HG03457 (cell line): Measurements from ENCODE around the gene ZFYVE9.

Experiments
- ATAC-seq: cut with Tn5 transposase; IDR thresholded peaks from one replicate; pipeline ENCODE4 v1.9.1; 2021; ENCODE audit warnings: moderate number of reproducible peaks; ENCODE audit not compliant: unreplicated experiment

The ZFYVE9 gene

DNA sequence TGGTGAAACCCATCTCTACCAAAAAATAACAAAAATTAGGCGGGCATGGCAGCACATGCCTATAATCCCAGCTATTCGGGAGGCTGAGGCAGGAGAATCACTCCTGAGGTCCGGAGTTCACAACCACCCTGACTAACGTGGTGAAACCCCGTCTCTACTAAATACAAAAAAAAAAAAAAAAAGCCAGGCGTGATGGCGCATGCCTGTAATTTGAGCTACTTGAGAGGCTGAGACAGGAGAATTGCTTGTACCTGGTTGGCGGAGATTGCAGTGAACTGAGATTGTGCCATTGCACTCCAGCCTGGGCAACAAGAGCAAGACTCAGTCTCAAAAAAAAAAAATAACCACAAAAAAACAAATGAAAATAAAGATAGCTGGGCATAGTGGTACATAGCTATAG lies 181.8 kb downstream of the ZFYVE9 start:
- no peak for ATAC-seq

DNA sequence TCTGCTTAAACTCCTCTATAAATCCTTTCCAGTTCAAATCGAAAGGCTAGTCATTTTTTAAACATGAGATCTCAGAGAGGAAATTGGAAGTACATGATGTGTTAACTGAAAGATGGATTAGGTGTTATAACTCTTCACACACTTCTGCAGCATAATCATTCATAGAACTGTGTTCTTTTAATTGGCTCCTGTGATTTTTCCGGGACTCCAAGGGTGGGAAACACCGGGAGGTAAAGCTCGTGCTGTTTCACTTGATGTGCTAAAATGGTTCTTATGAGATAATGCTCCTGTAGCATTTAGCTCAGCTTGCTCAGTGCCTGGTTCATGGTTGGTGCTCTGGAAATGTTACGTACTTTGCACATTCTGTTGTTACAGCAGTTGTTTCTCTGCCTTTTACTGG lies 183.9 kb downstream of the ZFYVE9 start:
- ATAC-seq, result no peak

DNA sequence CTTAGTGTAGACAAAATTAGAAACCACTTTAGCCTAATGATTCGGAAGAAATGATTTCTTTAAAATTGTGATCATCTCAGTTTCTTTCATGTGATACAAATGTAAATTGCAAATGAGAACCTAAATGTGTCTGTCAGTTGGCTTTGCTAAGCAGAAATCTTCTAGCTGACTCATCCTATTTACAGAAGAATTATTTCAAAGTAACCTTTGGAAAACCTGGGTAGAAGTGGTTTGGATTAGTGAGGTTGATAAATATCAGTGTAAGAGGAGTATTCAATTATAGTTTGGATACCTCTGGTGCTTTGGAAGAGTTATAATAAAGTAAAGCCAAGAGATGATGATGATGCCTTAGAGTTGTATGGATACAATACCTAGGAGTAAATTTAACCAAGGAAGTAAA lies 186.7 kb downstream of the ZFYVE9 start:
- ATAC-seq, result no peak

DNA sequence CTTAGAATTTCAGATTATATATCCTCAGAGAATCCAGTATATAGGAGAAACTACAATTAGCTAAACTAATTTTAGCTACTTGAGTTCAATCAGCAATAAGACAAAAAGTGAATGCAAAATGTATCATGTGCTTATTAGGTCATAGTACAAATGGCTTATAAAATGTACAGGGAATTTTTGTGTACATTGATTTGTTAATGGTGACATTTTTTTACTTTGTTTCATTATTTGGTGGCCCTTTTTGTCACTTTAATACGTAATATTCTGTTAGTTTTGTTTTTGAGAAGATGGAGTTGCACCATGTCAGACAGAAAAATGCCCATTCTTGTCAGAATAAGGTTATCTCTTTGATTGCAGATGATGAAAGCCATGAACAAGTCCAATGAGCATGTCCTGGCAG lies 190.5 kb downstream of the ZFYVE9 start:
- ATAC-seq, result no peak

DNA sequence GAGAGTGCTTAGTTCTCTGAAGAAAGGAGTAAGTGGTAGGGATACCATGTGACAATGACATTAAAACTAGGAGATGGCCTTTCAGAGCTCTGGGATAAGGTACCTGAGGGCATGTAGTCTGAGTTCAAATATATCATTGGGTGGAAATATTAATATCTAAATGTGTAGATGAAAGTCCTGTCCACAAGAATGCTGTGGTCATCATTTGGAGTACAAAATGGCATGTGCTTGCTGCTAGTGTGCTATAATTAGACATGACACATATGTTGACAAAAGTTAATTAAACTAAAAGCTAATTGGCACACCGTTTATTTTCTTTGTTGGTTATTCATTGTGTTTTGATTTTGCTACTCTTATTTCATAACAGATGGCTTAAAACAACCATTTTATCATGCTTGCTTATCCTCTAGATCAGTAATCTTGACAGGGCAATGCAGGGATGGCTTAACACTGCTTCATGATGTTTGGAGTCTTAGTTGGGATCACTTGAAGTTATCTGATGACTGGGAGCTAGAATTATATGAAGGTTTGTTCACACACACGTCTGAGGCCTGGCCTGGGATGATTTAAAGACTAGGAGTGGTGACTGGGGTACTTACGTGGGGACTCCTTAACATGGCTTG lies 193.1 kb downstream of the ZFYVE9 start:
- ATAC-seq, result no peak

DNA sequence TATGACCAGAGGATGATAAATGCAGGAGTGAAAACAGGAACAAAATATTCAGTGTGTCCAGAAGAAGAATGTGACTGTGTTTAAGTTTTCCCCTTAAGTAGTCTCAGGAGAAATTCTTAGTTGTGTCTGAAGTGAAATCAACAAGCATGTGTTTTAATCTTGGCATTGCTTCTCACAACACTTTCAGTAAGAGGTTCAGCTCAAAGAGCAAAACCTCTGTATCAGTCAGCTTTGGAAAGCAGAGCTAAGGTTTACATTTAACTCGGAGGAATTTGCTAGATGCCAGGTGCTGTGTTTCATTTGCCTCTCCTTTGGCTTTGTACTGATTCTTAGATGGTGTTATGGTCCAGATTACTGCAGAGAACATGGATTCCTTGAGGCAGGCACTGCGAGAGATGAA lies 195.6 kb downstream of the ZFYVE9 start:
- ATAC-seq, result no peak

DNA sequence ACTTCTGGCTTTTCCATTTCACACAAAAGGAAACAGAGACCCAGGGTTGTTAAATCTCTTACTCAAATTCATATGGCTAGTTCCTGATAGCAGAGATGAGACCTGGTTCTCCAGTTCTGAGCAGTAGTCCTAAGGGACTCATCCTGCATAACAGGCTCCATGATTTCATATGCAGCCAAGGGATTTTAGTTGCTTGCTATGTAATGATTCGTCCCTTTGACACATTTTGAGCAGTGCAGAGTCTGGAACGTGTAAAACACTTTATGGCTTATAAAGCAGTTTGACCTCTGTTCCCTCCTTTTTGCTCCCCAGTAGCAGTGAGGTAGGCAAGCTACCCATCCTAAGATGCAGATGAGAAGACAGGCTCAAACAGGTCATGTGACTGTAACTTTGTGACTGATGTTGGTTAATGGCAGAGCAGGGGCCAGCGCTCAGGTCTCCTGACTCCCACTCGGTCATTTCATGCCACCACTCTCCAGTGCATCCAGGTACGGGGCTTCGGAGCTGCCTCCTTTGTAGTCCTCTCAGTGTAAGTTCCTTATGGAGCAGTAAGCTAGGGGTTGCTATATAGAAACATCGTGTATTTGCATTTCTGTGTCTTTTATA lies 199.9 kb downstream of the ZFYVE9 start:
- ATAC-seq, result no peak

DNA sequence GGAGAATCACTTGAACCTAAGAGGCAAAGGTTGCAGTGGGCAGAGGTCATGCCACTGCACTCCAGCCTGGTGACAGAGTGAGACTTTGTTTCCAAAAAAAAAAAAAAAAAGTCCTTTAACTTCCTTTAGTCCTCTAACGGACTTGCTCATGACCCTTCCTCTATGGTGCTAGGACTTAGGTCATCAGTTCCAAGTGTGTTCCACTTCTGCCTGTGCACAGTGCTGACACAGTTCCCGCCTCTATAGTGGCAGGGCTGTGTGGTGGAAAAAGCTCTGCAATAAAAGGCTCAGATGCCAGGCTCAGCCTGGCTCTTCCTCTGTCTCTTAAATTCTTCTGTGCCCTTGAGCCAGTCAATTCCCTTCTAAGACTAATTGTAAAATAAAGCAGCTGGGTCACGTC lies 202.1 kb downstream of the ZFYVE9 start:
- ATAC-seq, result no peak

DNA sequence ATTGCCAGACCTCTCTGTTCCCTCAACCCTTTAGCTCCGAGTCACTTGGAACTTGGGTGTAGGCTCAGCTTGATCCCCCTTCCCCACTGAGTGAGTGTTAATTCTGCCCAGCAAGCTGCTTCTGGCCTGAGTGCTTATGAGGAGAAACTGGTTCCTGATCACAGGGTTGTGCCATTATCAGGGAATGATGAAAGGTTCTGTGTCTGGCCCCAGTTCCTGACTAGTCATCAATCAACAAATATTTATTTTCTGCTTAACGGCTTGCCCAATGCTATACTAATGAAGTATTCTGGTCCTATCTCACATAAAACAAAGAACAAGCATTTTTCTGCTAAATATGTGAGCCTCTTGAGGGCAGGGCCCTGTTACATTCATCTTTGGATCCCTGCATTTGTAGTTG lies 203.4 kb downstream of the ZFYVE9 start:
- no peak for ATAC-seq

DNA sequence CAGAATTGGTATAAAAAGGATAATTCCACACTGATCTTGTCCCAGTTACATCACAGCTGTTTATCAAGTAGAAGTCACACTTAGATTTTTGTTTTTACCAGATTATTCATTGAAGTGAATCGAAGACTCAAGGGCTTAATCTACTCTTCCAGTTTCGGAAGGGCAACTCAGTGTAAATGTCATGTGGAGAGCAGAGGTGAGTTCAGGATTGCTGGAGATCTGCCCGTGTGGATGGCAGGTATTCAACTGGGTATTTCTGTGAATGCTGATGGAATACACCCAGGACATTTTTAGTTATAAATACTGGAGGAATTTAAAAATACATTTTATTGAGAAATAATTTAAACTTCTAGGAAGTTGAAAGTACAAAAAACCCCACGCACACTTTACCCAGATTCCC lies 204.8 kb downstream of the ZFYVE9 start:
- no peak for ATAC-seq

DNA sequence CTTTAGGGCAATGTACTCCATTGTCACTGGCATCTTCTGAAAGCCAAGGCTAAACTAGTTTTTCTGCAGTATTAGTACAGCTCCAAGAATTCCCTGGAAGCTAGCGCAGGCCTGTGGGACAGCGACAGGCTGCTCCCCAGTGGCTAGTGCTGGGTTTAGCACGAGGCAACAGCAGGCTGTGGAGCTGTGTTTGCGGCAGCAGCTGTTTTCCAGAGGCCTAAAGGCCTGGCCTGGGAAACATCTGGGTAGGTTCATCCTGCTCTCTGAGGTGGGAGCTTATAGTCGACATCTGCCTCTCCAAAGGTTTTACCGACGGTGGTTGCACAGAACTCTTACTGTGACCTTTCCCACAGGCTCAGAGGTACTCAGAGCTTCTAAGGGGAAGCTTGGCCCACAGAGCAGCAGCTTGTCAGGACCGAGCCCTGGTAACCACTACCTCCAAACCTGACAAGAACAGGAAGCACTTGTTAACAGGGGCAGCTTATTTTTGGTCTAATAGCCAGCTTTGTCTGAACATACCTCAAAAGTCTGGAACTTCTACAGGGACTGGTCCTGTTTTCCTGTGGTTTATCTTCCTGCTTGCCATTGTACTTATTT lies 206.9 kb downstream of the ZFYVE9 start:
- ATAC-seq, result no peak

DNA sequence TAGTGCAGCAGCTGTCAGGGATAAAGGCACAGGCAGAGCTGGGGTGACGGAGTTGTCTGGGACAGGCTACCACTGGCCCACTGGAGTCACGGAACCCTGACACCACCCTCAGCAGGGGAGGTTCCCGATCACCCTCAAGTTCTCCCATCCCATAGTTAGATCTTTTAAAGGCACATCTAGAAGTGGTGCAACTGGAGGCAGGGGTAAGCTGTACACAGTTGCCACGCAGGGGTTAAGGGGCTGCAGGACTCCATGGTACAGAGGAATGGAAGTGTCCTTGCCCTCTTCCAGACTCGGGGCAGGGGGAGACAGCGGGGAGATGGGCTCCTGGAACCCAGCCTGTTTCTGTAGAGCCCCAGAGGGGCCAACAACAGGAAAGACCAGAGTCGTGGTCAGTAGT lies 210.8 kb downstream of the ZFYVE9 start:
- no peak for ATAC-seq

DNA sequence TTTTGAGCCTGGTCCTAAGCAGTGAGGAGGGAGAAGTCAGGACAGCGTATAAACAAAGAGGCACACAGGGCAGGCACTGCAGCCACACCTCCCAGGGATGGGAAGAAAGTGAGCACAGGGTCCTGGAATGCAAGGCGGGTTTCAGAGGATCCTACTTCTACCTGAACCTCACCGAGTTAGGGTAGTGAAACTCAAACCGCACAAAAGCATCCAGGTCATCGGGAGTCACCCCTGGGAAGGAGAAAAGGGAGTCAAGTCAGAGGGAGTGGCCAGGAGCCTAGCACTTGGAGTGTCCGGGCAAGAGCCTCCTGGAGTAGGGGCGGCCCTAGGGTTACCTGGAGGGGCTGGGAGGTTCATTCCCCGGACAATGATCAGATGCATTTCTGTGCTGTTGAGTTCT lies 213.5 kb downstream of the ZFYVE9 start:
- no peak for ATAC-seq

DNA sequence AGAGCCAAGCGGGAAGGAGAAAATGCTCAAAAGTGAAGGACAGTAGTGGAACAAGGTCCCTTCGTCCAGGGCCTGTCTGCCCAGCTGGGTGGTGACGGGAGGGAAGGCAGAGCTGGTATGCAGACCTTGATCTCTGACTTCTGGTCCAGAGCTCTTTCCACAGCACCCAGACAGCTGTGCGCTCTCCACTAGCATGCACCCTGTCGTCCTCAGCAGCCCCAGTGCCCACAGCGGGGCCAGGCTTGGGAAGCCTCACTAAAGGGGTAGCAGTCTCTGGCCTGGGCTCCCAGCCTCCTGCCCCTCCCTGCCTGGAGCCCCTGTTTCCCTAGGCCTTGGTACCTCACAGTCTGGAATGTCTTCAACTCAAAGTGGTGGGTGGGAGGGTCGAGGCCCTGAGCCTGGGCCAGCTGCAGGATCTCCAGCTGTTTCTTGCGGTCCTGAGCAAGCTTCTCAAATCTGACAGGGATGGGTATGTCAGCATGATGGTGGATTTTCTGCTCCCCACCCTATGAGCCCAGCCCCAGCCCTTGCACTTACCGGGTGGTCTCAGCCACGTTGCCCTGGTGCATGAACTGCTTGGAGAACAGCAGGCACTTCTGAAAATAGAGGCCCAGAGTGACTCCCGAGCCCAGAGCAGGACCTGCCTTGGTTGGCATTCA lies 214.1 kb downstream of the ZFYVE9 start:
- no peak for ATAC-seq

DNA sequence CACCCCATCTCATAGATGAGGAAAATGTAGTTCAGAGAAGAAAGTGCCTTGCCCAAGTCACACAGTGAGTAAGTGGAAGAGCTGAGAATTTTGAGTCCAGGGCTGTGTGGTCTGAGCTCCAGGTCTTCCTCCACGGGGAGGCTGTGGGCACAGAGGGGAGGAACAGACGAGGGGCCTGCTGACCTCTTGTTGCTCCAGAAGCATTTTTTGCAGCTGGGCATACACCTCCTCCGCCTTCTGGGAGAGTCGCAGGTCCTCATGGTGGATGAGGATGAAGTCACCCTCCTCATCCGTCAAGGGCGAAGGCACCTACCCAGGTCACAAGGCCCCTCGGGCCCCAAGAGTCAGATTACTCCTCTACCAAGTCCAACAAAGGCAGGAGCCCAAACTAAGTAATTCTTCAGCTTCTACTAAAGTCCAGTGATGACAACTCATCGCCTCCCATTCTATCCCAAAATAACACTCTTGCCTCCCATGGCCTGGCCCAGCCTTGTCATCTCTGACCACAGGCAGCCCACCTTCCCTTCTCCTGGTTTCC lies 215.0 kb downstream of the ZFYVE9 start:
- ATAC-seq, result no peak

DNA sequence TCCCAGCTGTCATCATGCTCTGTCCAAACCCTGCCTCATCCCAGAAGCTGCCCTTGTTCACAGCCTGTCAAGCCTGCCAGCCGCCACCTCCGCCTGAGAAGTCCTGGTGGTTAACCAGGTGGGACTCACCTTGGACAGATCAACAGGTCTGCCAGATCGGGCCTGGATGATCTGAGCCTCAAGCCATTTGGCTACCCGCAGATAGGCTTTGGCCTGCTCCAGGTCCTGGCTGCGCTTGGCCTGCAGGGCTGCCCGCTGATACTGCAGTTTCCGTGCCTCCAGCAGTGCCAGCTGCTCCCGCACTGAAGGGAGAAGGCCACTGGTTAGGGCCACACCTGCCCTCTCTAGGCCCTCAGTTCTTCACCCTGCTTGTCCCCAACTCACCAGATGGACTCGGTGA lies 215.5 kb downstream of the ZFYVE9 start:
- no peak for ATAC-seq

DNA sequence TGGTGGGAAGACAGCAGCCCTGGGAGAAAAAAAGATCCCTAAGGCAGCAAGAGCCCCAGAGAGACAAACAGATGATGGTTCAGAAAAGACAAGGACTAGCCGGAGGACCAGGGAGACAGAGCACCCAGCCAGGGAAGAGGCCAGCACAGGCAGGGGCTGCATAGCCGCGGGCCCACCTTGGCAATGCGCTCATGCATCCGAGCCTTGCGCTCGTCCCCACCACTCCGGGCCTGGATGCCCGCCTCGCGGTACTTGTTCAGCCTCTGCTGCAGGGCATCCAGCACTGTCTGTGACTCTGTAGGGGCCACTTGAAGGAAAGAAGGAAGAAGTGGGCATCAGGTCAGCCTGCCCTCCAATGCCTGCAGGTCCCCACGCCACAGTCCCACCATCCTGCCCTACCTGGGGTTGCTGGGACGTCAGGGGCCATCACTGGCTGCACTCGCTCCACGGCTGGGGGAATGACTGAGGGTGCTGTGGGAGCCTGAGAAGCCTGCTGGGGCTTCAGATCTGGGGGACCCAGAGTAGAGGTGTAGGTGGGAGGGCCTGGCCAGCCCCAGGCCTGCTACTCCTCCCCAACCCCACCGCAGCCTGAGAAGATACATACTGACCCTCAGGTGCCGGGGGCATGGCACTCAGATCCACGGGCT lies 217.1 kb downstream of the ZFYVE9 start:
- no peak for ATAC-seq

DNA sequence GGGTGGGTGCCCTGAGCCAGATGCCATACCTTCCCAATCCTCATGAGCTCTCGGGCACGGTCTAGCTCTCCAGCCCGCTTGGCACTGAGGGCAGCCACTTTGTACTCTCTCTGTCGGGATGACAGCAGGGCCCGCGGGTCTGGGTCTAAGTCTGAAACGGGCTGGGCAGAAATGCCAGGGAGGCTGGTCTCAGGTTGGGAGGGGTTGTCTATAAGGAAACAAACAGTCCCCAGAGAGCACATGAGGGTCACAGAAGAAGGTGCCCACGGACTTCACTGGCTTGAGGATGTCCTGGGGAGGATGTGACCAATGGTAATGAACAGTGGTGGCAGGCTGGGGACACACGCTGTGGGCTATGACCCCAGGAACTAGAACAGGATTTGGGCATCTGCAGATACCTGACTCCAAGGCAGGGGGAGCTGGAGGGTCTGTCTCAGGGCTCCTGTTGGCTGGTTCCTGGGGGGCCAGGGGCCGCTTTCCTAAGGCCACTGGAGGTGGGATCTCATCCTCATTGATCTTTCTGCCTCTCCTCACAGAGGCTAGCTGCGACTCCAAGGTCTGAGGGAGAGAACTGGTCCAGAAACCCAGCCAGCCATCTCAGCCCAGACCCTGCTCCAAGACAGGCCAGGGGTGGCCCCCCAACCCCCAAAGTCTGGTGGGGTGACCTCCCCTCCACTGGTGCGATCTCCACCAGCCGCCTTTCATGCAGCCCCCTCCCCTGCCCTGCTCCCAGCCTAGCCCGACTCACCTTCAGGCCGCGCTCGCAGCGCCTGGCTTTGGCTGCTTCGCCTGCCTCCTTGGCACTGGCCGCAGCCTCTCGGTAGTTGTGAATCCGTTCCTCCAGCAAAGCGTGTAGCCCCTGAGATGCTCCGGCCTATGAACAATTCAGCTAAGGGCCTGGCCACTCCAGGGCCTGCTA lies 218.0 kb downstream of the ZFYVE9 start:
- no peak for ATAC-seq

DNA sequence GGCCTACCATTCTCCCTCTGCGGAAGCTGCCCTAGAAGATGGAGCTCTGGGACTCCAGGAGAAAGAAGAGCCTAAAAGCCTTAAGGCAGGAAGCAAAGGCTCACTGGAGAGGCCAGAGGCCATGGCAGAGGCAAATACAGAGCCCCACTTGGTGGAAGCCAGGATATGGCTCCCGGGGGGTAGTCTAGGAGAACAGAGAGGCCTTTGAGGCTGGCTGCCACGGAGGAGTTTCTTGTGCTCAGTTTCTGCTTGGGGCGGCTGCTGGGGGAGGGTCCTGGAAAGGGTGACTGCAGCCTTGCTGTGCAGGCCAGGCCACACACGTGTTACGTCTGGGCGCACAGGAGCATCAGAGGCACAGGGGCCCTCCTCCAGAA lies 218.7 kb downstream of the ZFYVE9 start:
- ATAC-seq, result no peak

DNA sequence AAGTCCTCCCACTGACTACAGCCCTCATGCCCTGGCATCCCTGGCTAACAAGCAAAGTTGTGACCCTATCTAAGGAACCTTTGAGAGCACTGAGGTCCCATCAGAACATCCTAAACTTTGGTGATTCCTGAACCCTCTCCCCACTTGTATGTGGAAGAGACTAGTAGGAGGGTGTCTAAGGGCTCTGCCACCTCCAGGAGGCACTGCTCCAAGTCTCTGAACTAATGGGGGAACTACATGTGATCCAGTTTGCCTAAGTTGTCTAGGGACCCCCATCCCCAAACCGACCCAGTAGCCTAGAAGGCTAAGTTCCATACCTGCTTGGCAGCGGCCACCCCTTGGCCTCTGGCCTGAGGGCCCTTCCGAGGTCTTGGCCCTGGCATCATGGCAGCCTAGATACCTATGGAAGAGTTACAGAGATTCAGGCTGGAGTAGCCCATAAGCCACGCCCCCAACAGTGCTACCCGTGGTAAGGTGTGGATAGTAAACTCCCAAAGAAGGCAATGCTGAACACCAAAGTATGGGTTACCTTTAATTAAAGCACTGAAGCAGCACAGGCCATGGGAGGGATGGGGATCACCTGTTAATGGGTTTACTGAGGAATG lies 222.4 kb downstream of the ZFYVE9 start:
- no peak for ATAC-seq
